HG02884 (cell line): Measurements from ENCODE around the gene KLHL22.
"Not testable (repeated sequence)": the region's sequence is repeated elsewhere in the genome, so short reads cannot be mapped to it uniquely, and the experiment has no call there.

ENCODE experiments used
- ATAC-seq: cut with Tn5 transposase; IDR thresholded peaks from one replicate; pipeline ENCODE4 v1.9.1; 2021; ENCODE audit warnings: mild to moderate bottlenecking, moderate library complexity; ENCODE audit not compliant: unreplicated experiment

The KLHL22 gene

GRCh38 chr22:20524004-20524481 is 28.4 kb upstream of the KLHL22 start:
- ATAC-seq: no peak

GRCh38 chr22:20523086-20523983 is 27.7 kb upstream of the KLHL22 start:
- no peak for ATAC-seq

- no peak for ATAC-seq
Measured at GRCh38 chr22:20522134-20523004, 26.8 kb upstream of the KLHL22 start.

GRCh38 chr22:20520093-20520511 is 24.5 kb upstream of the KLHL22 start:
- ATAC-seq: no peak

- ATAC-seq: no peak
Measured at GRCh38 chr22:20519558-20519957, 24.0 kb upstream of the KLHL22 start.

- no peak for ATAC-seq
Measured at GRCh38 chr22:20517841-20518592, 22.4 kb upstream of the KLHL22 start.

- ATAC-seq: no peak
Measured at GRCh38 chr22:20517422-20517821, 21.8 kb upstream of the KLHL22 start.

GRCh38 chr22:20516399-20516798 is 20.8 kb upstream of the KLHL22 start:
- ATAC-seq: no peak

GRCh38 chr22:20514658-20515406 is 19.2 kb upstream of the KLHL22 start:
- no peak for ATAC-seq

GRCh38 chr22:20511578-20512229 is 16.1 kb upstream of the KLHL22 start:
- no peak for ATAC-seq

GRCh38 chr22:20510811-20511577 is 15.4 kb upstream of the KLHL22 start:
- no peak for ATAC-seq

GRCh38 chr22:20509344-20510047 is 13.9 kb upstream of the KLHL22 start:
- no peak for ATAC-seq

GRCh38 chr22:20508815-20509271 is 13.2 kb upstream of the KLHL22 start:
- ATAC-seq: no peak

- not testable (repeated sequence) for ATAC-seq
Measured at GRCh38 chr22:20508067-20508755, 12.6 kb upstream of the KLHL22 start.

GRCh38 chr22:20507253-20508066 is 11.9 kb upstream of the KLHL22 start, which contains the start of gene MED15:
Gene MED15 (plus strand): TSS chr22:20507610. CDS start chr22:20507679, 69 bp downstream.
- ATAC-seq: peak; percentile 75

GRCh38 chr22:20506543-20507252 is 11.1 kb upstream of the KLHL22 start:
- ATAC-seq: no peak
